Measurements from ENCODE around the gene ACOXL.

The ACOXL gene

DNA sequence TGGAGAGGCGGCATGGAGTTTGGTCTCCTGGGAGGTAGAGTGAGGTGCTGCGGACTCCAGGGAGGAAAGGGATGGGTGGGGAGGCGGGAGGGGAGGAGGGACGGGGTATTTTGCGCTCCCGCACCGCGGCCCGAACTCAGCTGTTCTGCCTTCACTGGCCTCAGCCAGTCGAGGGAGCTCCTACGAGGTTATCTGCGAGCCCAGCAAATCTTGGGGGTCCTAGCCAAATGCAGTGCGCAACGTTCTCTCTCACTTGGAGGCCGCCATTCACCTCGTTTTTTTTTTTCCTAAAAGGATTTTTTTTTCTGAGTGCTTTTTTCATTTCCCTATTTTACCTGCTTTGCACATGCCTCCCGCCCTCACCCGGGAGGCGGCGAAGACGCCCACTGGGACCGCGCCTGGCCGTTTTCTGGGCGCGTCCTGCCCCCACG is 387.5 kb downstream of the ACOXL start:
- FAIRE-seq: no peak

DNA sequence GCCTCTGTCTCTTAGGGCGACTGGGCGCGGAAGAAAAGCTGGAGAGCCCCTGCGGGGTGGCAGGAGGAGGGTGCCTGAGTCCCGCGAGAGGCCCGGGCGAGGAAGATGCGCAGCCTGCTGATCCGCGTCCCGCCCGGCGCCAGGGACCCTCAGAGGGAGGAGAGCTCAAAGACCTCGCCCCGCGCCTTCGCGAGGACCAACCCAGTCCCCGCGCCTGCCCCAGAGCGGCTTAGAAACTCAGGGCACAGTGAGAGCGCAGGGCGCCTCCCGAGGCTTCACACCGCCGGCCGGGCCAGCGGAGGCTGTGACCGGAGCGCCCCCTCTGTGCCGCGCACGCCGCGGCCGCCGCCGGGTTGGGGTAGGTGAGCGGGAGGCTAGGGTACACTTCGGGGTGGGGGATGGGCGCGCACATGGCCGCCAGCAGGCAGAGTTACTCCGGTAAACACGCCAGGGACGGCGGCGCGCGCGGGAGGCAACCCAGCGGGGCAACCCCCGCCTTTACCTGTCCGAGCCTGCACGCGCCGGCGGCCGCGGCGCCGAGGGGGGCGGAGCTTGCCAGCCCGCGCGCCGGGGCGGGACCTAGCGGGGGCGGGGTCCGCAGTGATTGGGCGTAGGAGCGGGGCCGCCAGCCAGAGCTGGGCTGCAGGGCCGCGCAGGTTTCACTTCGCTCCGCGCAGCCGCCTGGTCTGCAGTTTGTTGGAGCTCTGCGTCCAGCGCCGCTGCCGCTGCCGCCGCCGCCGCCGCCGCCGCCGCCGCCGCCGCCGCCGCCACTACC is 388.1 kb downstream of the ACOXL start, which contains the start of gene BCL2L11:
Gene BCL2L11, plus strand, starts transcription at position 662 of the 775 bp plus-strand sequence. CDS start 2,832 bp downstream, outside the sequence.
- no peak for FAIRE-seq

DNA sequence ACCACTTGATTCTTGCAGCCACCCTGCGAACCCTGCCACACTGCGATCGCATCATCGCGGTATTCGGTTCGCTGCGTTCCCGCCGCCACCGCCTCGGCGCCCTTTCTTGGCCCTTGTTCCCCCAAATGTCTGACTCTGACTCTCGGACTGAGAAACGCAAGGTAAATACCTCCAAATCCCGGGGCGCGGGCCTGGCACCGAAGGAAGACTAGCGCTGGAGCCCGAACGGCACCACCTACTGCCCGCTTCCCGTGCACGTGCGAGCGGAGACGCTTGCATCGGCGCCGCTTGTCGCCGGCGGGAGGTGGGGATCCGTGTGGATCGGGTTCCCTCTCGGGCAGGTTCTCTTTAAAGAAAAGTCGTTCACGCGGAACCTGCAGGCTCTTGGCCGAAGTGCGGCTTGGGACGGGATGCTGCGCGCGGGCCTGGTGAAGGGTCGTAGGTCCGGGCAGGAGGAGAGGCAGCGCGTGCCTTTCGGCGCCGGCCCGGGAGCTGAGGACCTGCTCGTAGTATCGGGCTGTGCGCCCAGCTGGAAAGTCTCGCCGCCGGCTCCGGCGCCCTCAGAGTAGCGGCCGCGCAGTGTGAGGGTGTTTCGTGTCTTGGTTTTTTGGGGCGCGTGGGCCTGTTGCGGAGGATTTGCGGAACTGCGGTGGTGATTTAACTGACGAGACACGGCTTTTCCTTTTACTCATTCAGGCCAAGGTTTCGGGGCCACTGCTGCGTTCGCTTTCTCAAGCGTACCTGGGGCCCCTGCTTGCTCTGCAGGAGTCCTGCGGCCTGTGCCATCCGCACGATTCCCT is 388.9 kb downstream of the ACOXL start:
- no peak for FAIRE-seq

- FAIRE-seq: no peak
Observed at GRCh38 chr2:111121828-111122630, 389.7 kb downstream of the ACOXL start.

DNA sequence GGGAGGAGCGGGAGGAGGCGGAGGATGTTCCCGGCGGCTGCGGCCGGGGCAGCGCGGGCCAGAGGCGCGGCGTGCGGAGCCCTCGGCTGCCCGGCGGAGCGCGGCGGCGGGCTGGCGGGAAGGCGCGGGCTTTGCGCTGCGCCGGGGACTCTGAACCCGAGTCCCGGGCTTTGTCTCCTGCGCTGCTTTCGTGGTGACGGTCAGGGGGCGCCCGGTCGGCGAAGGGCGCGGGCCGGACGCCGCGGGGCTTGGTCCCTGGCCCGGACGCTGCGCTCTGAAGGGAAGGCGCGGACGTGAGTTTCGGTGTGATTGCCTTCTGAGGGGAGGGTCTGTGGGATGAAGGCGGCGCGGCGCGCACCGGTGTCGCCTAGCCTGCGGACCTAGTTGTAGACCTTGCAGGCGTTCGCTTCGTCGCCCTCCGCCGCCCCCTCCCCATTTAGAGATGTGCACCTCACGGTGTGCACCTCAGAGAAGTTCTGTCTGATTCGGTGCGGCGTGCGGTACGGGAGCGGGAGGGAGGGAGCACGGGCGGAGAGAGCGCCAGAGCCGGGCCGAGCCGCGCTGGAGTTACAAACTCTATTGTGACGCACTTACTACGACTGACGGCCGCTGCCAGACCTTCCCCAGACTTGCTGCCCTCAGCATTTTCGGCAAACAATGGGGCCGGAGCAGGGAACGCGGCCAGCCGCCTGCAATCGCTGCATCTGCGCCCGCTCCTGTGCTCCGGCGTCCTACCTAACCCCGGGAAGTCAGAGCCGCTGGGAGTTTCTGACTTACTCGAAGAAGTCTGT is 390.5 kb downstream of the ACOXL start:
- no peak for FAIRE-seq

DNA sequence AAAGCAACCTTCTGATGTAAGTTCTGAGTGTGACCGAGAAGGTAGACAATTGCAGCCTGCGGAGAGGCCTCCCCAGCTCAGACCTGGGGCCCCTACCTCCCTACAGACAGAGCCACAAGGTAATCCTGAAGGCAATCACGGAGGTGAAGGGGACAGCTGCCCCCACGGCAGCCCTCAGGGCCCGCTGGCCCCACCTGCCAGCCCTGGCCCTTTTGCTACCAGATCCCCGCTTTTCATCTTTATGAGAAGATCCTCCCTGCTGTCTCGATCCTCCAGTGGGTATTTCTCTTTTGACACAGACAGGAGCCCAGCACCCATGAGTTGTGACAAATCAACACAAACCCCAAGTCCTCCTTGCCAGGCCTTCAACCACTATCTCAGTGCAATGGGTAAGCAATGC is 391.4 kb downstream of the ACOXL start:
- FAIRE-seq: no peak

- FAIRE-seq: no peak
Observed at GRCh38 chr2:111126581-111126980, 394.2 kb downstream of the ACOXL start.

DNA sequence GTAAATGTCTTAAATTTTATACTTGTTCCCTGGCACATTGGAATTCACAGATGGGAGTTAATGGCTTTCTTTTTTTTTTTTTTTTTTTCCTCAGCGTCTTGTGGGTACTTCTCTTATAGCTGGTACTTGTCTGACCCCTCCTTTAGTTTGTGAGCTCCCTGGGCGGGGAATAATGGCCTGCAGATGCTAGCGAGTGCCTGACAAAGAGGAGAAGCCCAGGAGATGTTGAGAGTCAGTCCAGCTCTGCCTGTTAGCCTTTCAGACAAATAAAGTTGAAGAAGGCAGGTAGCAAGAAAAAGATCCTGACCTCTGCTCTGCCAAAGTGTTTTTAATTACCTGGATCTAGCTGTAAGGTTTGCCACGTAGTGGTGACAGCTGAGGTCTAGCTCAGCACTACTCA is 395.0 kb downstream of the ACOXL start:
- FAIRE-seq: no peak

DNA sequence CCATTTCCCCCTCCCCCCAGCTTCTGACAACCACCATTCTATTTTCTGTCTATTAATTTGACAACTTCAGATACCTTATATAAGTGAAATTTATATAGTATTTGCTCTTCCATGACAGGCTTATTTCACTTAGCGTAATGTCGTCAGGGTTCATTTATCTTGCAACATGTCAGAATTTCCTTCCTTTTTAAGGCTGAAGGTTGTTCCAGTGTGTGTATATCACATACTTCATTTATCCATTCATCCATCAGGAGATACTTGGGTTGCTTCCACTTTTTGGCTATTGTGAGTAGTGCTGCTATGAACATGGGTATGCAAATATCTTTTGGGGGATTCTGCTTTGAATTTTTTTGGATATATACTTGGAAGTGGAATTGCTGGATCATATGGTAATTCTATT is 395.7 kb downstream of the ACOXL start:
- FAIRE-seq: no peak

GRCh38 chr2:111133603-111134002 is 401.2 kb downstream of the ACOXL start:
- FAIRE-seq: no peak

GRCh38 chr2:111134055-111134454 is 401.7 kb downstream of the ACOXL start:
- peak; percentile 17 for FAIRE-seq

DNA sequence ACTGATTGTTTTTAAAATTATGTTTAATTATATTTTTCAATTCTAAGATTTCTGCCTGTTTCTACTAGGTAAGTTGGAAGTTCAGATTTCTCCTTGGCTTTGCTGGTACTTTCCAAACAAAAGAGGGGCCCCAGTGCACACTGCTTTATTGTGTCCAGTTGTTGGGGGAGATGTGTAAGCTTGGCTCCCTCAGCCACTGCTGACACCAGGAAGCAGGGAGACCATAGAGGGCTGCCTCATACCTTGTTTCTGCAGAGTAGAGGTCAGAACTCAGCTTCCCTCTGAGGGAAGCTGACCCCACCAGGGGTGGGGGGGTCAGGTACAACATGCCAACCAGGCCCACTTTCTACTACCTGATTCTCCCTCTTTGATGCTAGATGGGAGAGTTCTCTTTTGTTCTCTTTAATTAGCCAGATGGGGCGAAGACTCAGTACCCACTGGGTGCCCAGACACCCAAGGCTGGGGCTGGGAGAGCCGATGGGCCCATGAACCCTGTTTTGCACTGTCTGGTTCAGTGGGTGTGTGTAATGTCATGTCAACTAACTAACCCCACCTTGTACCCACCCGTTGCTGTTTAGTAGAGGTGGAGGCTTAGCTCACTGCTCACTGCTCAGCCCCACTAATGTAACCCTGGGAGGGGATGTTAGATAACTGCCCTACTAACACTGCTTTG is 403.0 kb downstream of the ACOXL start:
- no peak for FAIRE-seq

- no peak for FAIRE-seq
Observed at GRCh38 chr2:111135910-111136297, 403.5 kb downstream of the ACOXL start.

DNA sequence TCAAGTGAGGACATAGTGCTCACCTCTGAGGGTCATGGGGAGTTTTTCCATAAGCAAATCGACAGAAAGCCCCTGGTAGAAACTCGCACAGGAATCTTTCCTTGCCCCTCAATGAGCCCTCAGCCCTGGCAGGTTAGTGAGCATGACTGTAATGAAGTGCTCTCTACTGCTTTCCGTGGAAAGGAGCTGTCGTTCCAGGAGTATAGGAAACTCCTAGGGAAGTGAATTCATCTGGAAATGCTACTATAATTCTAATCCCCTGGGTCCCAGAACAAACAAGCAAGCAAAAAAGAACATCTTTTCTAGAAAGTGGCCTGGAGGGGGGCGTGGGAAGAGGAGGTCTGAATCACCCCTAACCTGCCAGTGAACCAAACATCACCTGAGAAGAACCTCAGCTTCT is 406.5 kb downstream of the ACOXL start:
- no peak for FAIRE-seq

DNA sequence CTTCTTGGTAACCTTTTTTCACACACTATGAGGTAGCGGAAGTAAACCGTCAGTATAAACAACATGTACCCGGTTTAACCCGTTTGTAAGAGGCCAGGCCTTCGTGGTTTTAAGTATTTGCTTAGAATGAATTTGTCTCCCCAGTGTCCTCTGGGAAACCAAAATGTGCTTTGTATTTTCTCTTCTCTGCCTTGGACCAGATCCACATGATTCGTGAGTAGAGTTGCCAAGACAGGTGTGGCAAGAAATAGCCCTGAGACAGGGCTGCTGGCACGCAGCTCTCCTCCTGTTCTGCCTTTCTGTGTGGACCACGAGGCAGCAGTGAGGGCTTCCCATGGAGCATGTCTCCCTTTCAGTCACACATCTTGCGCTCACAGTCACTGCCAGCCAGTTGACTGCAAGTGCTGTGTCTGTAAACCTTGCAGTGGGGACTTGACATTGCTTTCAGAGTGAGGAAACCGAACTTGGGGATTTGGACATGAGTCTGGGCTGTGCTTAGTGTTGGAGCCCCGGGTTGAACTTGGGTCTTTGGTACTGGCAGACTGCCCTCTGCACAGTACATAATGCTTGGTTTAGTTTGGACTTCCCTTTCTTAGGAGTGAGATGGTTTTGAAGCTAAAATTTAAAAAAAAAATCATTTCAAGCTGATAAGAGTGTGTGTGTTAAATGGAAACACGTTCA is 407.4 kb downstream of the ACOXL start:
- FAIRE-seq: no peak

DNA sequence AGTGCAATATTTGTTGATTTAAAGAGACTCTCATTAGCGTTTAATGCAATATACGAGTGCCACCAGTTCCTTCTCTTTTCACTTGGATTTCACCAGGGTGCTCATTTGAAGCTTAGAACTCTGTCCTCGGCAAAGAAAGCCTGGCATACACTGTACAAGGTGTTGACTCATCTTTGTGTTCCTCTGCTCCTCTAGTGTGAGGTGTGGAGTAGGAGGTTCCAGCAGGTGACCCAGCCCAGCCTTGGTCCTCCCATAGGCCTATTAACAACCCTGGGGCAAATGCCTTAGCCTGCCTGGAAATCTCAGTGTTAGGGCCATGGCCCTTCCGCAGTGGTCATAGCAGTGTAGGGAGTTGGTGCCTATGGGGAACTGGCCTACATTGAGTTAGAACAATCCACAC is 408.4 kb downstream of the ACOXL start:
- FAIRE-seq: no peak

GRCh38 chr2:111142101-111142500 is 409.7 kb downstream of the ACOXL start:
- no peak for FAIRE-seq

- FAIRE-seq: no peak
Observed at GRCh38 chr2:111143107-111143842, 410.9 kb downstream of the ACOXL start.

DNA sequence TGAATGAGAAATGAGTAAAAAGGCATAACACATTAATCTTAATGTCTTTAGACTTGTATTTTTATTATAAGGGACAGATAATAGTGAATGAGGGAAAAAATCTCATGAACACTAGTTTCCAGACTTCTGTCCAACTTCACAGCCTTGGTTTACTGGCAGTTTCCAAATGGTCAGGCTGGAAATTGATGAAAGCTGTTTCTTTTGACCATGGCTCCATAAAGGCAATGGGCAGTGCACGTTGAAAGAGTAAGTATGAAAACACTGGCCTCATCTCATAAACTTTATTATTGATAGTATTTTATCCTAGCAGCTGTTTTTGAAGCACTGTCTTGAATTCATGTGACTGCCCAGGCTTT is 411.4 kb downstream of the ACOXL start:
- FAIRE-seq: no peak

- no peak for FAIRE-seq
Observed at GRCh38 chr2:111145103-111145760, 412.9 kb downstream of the ACOXL start.
